ENCODE data around the gene SPATA13. TPM values are rescaled to one million over a fixed set of nuclear protein-coding genes. Genes with fewer than 3 reads are reported as not detected.

Gene SPATA13
- total RNA-seq, 1 experiment from 2014 or later = 4.8 TPM

DNA sequence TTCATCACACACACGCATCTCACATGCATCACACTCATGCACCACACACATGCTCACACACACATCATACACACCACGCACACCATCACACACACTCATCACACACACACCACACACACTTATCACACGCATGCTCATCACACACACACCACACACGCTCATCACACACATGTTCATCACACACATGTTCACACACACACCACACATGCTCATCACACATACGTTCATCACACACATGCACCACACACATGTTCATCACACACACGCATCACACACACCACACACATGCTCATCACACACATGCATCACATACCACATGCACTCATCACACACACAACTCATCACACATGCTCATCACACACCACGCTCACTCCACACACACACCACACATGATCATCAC, 195.8 kb downstream of the SPATA13 start:
- DNase-seq (ENCODE audit: low spot score) = no peak

Other genes with a start within 250 kb of the SPATA13 start
- not detected in 2 replicates for gene C1QTNF9, start 148.9 kb downstream of the SPATA13 start, total RNA-seq (2014; rRNA removed; shearing (Covaris generic))